GM21528 (cell line): ENCODE measurements around the gene HEYL.
"Not testable (repeated sequence)": the region's sequence is repeated elsewhere in the genome, so short reads cannot be mapped to it uniquely, and the experiment has no call there.

Experiments
- ATAC-seq: cut with Tn5 transposase; IDR thresholded peaks from one replicate; pipeline ENCODE4 v1.9.1; 2021; ENCODE audit warnings: mild to moderate bottlenecking, moderate library complexity; ENCODE audit not compliant: unreplicated experiment, low FRiP score

The HEYL gene

DNA sequence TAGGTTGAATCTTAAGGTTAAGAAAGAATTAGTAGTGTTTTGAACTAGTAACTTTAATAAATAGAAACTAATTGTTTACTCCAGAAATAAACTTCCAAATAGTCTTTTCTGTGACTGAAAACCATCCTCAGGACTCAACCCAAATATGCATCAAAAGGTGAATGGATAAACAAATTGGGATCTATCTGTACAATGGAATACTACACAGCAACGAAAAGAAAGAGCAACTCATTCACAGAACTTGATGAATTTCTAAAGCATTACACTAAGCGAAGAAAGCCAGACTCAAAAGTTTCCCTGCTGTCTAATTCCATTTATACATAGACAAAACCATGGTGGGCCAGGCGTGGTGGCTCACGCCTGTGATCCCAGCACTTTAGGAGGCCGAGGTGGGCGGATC, 25.0 kb downstream of the HEYL start:
- ATAC-seq = no peak

GRCh38 chr1:39613250-39613649, 26.2 kb downstream of the HEYL start:
- ATAC-seq = no peak

DNA sequence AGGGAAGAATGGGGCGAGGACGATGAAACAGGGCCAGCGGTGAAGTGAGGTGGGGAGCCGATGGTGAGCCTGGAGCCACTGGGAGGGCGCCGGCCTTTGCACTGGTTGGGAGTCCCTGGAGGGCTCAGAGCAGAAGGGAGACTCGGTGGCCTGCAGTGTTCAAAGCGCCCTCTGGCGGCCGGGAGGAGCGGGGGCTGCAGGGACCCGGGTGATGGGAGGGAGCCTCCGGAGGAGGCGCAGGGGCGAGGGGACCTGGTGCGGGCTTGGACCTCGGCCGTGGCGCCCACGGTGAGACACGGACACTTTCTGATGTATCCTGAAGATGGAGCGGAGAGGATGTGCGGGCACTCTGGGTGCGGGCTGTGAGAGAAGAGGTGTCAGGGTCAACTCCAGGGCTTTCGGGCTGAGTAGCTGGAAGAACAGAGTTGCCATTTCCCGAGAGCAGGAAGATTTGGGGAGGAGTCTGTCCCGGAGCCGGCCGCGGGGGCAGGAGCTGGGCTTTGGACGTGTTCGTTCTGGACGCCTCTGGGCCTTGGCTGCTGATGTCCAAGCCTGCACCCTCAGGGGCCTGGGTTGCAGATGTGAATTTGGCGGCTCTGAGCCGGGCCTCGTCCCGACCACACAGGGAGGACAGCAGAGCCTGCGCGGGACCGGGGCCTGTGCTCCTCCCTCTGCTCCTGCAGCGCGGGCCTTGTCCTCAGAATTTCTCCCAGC, 29.7 kb downstream of the HEYL start:
- no peak for ATAC-seq

- ATAC-seq = no peak
Measured at GRCh38 chr1:39608921-39609320, 30.5 kb downstream of the HEYL start.

- not testable (repeated sequence) for ATAC-seq
Measured at GRCh38 chr1:39603677-39604076, 35.8 kb downstream of the HEYL start.

- ATAC-seq = not testable (repeated sequence)
Measured at GRCh38 chr1:39601667-39602255, 37.7 kb downstream of the HEYL start.

DNA sequence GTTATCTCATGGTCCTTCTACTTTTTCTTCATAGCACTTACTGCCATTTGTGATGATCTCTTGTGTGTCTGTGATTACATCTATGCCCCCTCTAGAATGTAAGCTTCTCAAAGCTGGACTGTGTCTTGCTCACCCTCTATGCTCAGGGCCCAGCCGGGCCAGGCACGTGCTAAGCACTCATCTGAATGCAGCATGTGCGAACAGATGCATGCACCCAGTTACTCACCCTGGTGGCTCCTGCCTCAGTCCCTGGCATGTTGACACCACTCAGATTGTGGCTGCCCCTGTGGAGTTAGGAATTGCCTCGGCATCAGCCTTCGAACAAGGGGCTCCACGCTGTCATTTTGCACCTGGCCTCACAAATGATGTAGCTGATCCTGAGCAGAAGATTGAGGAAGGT, 43.3 kb downstream of the HEYL start:
- no peak for ATAC-seq

GRCh38 chr1:39593386-39593785, 46.1 kb downstream of the HEYL start:
- no peak for ATAC-seq

DNA sequence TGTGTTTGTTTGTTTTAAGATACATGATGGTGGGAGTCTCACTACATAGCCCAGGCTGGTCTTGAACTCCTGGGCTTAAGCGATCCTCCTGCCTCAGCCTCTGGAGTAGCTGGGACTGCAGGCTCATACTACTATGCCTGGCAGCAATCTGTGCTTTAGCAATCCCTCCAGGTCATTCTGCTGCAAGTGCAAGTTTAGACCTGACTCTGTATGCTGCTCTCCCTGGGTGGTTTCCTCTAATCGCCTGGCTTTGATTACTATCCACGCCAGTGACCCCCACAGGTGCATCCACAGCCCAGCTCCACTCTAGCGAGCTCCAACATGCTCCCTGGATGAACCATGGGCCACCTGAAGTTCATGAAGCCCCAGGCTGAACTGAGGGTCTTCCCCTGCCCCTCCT, 47.4 kb downstream of the HEYL start:
- ATAC-seq = no peak

GRCh38 chr1:39590546-39590945, 48.9 kb downstream of the HEYL start:
- no peak for ATAC-seq

- no peak for ATAC-seq
Measured at GRCh38 chr1:39585933-39586332, 53.5 kb downstream of the HEYL start.

DNA sequence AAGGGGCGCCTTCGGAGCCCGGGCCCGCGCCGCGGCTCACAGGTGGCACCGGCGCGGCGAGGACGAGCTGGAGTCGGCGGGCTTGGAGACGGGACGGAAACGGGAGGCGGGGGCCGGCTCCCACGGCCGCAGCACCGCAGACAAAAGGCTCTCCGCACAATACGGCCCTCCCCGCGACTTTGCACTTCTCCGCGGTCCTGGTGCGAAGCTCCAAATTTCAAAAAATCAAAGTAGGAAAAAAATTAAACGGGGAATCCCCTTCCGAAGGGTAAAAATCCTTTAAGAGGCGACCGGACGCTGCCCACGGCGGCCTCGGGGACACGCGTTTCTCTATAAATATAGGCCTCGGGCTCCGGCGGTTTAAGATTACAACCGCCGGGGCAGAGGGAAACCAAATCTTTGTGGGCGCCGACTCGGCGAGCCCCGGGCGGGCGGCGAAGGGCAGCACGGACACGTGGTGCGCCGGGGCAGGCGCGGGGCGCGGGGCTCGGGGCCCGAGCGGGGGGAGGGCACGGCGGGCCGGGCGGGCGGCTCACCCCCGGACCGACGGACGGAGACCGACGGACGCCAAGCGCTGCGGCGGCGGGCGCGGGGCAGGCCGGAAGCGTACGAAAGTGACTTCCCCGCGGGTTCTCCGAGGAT, 63.3 kb downstream of the HEYL start:
- peak; percentile 38 for ATAC-seq

DNA sequence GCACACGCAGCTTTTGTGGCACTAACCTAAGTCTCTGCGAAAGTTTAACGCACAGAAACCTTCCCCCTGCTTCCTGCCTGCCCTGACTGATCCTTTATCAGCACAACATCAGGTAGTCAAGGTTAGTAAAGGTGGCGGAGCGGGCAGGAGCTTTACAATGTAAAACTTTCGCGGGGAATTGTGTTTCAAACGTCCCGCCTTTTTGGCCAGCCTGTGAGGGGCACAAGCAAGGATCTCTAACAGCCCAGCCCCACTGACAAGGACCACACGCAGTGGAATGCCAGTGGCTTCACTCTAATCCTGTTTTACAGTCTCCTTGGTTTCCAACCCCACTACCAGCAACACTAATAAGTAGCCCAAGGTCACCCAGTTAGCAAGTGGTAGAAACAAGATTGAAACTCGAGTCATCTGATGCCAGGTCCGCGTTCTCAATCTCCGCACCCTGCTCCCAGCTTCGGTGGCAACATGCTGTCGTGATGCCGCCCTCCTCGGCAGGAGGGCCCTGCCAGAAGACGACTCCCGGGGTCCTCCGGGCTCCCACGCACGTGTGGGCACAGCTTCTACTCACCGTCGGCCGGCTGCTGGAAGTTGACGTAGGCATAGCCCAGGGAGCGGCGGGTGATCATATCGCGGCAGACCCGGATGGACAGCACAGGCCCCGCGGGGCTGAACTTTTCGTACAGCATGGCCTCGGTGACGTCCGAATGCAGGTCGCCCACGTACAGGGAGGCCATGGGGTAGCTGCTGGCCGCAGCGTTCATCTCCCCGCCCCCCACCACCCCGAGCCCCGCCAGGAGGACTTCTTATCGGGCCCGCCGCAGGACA, 64.0 kb downstream of the HEYL start:
- no peak for ATAC-seq

DNA sequence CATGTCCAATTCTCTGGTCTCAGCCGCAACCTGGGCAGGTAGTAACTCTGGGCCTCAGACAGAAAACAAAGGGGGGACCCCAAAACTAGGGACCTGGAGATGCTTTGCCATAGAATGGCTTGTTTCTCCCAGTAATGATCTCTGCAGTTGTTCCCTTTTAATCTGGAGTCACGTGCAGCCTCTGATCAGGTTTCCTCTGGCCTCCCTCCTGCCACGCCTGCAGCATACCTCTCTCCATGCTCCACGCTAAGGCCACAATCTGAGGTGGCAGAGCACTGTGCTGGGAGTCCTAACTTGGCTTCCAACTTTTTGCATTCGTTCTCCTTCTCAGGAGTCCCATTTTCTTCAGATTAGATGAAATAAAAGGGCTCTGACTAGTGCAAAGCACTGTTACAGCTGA, 64.8 kb downstream of the HEYL start:
- no peak for ATAC-seq
